ENCODE data around the gene GBE1. TPM values are rescaled to one million over a fixed set of nuclear protein-coding genes. Genes with fewer than 3 reads are reported as not detected.
"Not testable (repeated sequence)": the region's sequence is repeated elsewhere in the genome, so short reads cannot be mapped to it uniquely, and the experiment has no call there.

GBE1 gene
- total RNA-seq, 1 donor from 2014 or later = 25.0 TPM

- TF ChIP-seq POLR2AphosphoS5 (IDR thresholded peaks at IDR 0.05; ENCODE audit: insufficient read depth in 1 of 2, low read depth in 1 of 2) (no peak), POLR2A (IDR thresholded peaks at IDR 0.05) (no peak), CTCF (IDR thresholded peaks at IDR 0.05) (no peak)
- no peak overlapping the region for H3K27ac ChIP-seq
- intact Hi-C loops (cut with DNase I) = no loop called here
- no peaks in the 10 kb centered on the region for H3K27me3 ChIP-seq
- H3K36me3 ChIP-seq = no peaks in the 10 kb centered on the region
- no peak overlapping the region for H3K4me3 ChIP-seq
- no peaks in the 10 kb centered on the region for H3K4me1 ChIP-seq
- H3K9me3 ChIP-seq = no peaks in the 10 kb centered on the region
- DNase-seq (ENCODE audit: extremely low spot score in 2 of 2) = no peak
Observed at GRCh38 chr3:81776643-81777042, 15.2 kb upstream of the GBE1 start.

- H3K27ac ChIP-seq = no peak overlapping the region
- no peaks in the 10 kb centered on the region for H3K9me3 ChIP-seq
- no peaks in the 10 kb centered on the region for H3K27me3 ChIP-seq
- H3K4me1 ChIP-seq = no peaks in the 10 kb centered on the region
- no peak overlapping the region for H3K4me3 ChIP-seq
- no peaks in the 10 kb centered on the region for H3K36me3 ChIP-seq
- no peak for DNase-seq (ENCODE audit: extremely low spot score in 2 of 2)
- intact Hi-C loops (cut with DNase I) = no loop called here
- TF ChIP-seq POLR2AphosphoS5 (IDR thresholded peaks at IDR 0.05; ENCODE audit: insufficient read depth in 1 of 2, low read depth in 1 of 2) (no peak), POLR2A (IDR thresholded peaks at IDR 0.05) (no peak), CTCF (IDR thresholded peaks at IDR 0.05) (no peak)
Observed at GRCh38 chr3:81770710-81771109, 9.3 kb upstream of the GBE1 start.

GRCh38 chr3:81769299-81769698 is 7.9 kb upstream of the GBE1 start:
- H3K9me3 ChIP-seq = no peaks in the 10 kb centered on the region
- H3K4me3 ChIP-seq = no peak overlapping the region
- no peaks in the 10 kb centered on the region for H3K4me1 ChIP-seq
- TF ChIP-seq POLR2AphosphoS5 (IDR thresholded peaks at IDR 0.05; ENCODE audit: insufficient read depth in 1 of 2, low read depth in 1 of 2) = no peak
- TF ChIP-seq CTCF (IDR thresholded peaks at IDR 0.05) = no peak
- no peak for TF ChIP-seq POLR2A (IDR thresholded peaks at IDR 0.05)
- intact Hi-C loops (cut with DNase I) = no loop called here
- H3K27ac ChIP-seq = no peak overlapping the region
- no peaks in the 10 kb centered on the region for H3K36me3 ChIP-seq
- H3K27me3 ChIP-seq = no peaks in the 10 kb centered on the region
- no peak for DNase-seq (ENCODE audit: extremely low spot score in 2 of 2)

DNA sequence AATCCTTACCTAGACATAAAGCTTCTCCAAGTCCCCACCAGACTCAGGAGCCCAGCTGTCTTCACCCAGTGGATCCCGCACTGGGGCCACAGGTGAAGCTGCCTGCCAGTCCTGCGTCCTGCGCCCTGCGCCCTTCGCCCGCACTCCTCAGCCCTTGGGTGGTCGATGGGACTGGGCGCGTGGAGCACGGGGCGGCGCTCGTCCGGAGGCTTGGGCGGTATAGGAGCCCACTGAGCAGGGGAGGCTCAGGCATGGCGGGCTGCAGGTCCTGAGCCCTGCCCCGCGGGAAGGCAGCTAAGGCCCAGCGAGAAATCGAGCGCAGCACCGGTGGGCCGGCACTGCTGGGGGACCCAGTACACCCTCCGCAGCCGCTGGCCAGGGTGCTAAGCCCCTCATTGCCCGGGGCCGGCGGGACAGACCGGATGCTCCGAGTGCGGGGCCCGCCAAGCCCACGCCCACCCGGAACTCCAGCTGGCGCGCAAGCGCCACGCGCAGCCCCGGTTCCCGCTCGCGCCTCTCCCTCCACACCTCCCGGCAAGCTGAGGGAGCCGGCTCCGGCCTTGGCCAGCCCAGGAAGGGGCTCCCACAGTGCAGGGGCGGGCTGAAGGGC is 5.9 kb upstream of the GBE1 start:
- intact Hi-C loops (cut with DNase I); H3K4me1 ChIP-seq; H3K27me3 ChIP-seq: not testable (repeated sequence)

GRCh38 chr3:81765400-81765799 is 4.0 kb upstream of the GBE1 start:
- Histone ChIP-seq H3K27me3 (no peaks in the 10 kb centered on the region), H3K4me1 (no peaks in the 10 kb centered on the region), H3K4me3 (no peak overlapping the region), H3K9me3 (no peaks in the 10 kb centered on the region), H3K27ac (no peak overlapping the region), H3K36me3 (no peaks in the 10 kb centered on the region)
- TF ChIP-seq POLR2AphosphoS5 (IDR thresholded peaks at IDR 0.05; ENCODE audit: insufficient read depth in 1 of 2, low read depth in 1 of 2) (no peak), CTCF (IDR thresholded peaks at IDR 0.05) (no peak), POLR2A (IDR thresholded peaks at IDR 0.05) (no peak)
- intact Hi-C loops (cut with DNase I) = no loop called here
- DNase-seq (ENCODE audit: extremely low spot score in 2 of 2) = no peak

More for the DNA sequence above, 5.9 kb upstream of the GBE1 start:
- H3K36me3 ChIP-seq; DNase-seq (ENCODE audit: extremely low spot score in 2 of 2); H3K9me3 ChIP-seq; H3K27ac ChIP-seq; H3K4me3 ChIP-seq: not testable (repeated sequence)

Measured in vagina (tissue), 2 donors.